NCI-H82 treated with DMSO at 0.1 percent for 48 hours (cell line): ENCODE data around the gene ITPRID1.

Source experiments
- DNase-seq: peaks from one replicate; lab custom pipeline; 2025; ENCODE audit not compliant: unreplicated experiment; lab: John Stamatoyannopoulos, UW

ITPRID1 gene

DNA sequence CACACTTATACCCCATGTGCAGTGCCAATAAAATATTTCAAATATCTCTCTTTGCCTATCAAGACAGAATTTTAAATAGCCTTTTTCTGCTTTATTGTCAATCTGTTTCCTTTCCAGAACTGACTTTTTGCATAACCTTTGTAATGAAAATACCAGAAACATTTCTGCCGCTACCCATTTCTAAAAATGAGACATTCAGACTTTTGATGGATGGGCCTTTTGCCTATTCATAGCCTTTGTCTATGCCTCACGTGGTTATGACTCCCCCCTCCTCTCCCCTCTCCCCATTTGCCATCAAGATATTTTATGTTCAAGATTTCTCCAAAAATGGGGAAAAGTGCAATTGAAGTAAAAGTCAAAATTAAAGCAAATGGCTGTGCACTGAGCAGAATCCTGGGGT lies 179.0 kb downstream of the ITPRID1 start:
- no peak for DNase-seq

- no peak for DNase-seq
These were observed 182.1 kb downstream of the ITPRID1 start for GRCh38 chr7:31695859-31696614.

DNA sequence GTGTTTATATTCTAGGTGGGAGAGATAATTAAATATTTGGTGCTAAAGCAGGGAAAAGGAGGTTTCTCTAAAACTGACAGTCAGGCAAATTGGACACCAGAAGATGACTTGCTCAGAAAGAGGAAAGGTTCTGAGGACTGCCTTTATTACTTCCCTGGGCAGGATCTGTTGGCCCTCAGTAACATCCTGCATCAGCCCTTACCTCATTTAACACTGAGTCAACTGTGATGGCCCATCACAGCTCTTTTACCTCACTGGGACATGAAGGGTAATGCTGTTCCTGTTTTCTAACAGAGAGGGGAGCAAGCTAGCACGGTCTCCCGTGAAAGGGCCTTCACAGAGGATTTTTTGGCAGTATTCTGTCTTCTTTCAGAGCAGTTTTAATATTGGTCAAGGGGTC lies 185.2 kb downstream of the ITPRID1 start:
- no peak for DNase-seq

DNA sequence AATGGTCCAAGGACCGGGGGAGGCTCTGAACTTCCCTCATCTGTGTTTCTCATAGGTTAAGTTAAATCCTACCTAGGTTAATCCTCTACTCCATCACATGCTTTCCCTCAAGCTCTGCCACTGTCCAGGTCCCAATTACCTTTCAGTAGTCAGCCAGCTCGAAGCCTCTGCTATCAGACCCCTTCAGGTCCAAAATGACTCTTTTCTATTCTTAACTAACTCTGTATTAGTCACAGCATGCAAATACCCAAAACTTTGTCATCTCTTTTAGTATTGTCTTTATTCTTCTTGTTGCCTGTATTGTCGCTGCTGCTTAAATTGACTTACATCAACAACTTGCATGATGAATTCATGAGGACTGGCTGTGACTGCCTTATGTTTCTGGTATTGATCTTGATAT lies 188.5 kb downstream of the ITPRID1 start:
- no peak for DNase-seq

GRCh38 chr7:31705377-31705776 lies 191.5 kb downstream of the ITPRID1 start:
- no peak for DNase-seq

DNA sequence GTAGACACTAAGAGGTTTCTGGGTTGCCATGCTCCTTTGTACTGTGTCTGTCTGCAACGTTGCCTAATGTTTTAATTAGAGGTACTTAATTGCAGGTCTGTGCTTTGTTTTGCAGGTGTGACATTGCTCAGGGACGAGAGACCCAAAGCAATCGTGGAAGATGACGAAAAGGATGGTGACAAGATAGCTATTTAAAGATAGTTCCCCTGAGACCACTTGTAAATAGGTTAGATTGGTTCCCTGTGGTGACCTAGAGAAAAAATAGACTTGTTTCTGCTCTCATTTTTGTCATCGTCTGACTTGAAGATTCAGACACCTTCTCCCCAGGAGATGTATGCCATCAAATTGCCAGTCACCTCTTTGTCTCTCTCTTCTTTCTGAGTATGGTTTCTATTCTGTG lies 193.2 kb downstream of the ITPRID1 start:
- DNase-seq: no peak
